Body of pancreas (tissue), 4 donors: ENCODE measurements around the gene DRAP1.

ENCODE experiments used
- POLR2A ChIP-seq, 3 donors: fragments of 450-650 bp; IDR thresholded peaks; one replicate each; pipeline ENCODE4 v1.6.1; 2016; ENCODE audit warnings: antibody characterized with exemption in 3 of 3, mild to moderate bottlenecking in 2 of 3
- TF ChIP-seq, protein P1 (sequence below), 7 experiments: fragments of 450-650 bp in 4 of 7; fragments of 200-600 bp in 3 of 7; sonication (generic) in 3 of 7; IDR thresholded peaks; one replicate each; pipeline ENCODE4 v1.5.1; 2016 to 2019; ENCODE audit warnings: antibody characterized with exemption in 7 of 7

DNA sequence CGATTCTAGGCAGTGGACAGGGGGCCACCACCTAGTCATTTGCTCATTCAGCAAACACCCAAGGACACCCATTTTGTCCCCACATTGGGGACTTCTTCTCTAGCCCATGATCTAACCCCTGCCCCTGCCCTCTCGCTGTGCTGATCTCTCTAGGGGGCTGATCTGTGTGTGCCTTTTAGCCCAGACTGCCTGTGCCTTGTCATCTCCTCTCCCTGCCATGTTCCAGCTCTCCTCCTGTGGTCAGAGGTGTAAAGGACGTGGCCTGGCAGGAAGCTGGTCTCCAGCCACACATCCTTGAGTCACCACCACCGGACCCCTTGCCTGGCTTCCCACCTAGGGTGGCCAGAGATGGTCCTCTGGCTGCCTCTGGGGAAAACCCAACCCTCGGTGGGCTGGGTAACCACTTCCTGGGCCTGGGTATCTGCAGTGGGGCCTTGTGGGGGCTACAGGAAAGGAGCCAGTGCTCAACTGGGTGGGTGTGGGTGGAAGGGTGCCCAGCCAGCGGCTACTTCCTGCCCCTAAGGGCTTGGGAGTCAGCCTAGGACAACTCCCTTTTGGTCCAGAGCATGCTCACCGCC is 38.3 kb upstream of the DRAP1 start:
- TF ChIP-seq, protein P1, sequence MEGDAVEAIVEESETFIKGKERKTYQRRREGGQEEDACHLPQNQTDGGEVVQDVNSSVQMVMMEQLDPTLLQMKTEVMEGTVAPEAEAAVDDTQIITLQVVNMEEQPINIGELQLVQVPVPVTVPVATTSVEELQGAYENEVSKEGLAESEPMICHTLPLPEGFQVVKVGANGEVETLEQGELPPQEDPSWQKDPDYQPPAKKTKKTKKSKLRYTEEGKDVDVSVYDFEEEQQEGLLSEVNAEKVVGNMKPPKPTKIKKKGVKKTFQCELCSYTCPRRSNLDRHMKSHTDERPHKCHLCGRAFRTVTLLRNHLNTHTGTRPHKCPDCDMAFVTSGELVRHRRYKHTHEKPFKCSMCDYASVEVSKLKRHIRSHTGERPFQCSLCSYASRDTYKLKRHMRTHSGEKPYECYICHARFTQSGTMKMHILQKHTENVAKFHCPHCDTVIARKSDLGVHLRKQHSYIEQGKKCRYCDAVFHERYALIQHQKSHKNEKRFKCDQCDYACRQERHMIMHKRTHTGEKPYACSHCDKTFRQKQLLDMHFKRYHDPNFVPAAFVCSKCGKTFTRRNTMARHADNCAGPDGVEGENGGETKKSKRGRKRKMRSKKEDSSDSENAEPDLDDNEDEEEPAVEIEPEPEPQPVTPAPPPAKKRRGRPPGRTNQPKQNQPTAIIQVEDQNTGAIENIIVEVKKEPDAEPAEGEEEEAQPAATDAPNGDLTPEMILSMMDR (IDR thresholded peaks at IDR 0.05), result no peak
- no peak for TF ChIP-seq POLR2A (IDR thresholded peaks at IDR 0.05)
